HG03280 (cell line): ENCODE results near the gene MRPL33.

ENCODE experiments used
- ATAC-seq: cut with Tn5 transposase; IDR thresholded peaks from one replicate; pipeline ENCODE4 v1.9.1; 2021; ENCODE audit warnings: mild to moderate bottlenecking, moderate library complexity; ENCODE audit not compliant: unreplicated experiment

MRPL33 gene

GRCh38 chr2:27773959-27774358, 2.4 kb downstream of the MRPL33 start:
- no peak for ATAC-seq

GRCh38 chr2:27776097-27776496, 4.6 kb downstream of the MRPL33 start:
- no peak for ATAC-seq

GRCh38 chr2:27776696-27777095, 5.2 kb downstream of the MRPL33 start:
- no peak for ATAC-seq

- no peak for ATAC-seq
These were observed 8.0 kb downstream of the MRPL33 start for GRCh38 chr2:27779417-27780055.

- no peak for ATAC-seq
These were observed 10.0 kb downstream of the MRPL33 start for GRCh38 chr2:27781496-27781895.

GRCh38 chr2:27782701-27783100, 11.2 kb downstream of the MRPL33 start:
- no peak for ATAC-seq

GRCh38 chr2:27790796-27791195, 19.3 kb downstream of the MRPL33 start:
- no peak for ATAC-seq

- no peak for ATAC-seq
These were observed 21.2 kb downstream of the MRPL33 start for GRCh38 chr2:27792759-27793158.

GRCh38 chr2:27795093-27795834, 23.7 kb downstream of the MRPL33 start:
- ATAC-seq, result no peak

- ATAC-seq, result no peak
These were observed 24.4 kb downstream of the MRPL33 start for GRCh38 chr2:27795868-27796277.

GRCh38 chr2:27796791-27797765, 25.6 kb downstream of the MRPL33 start:
- no peak for ATAC-seq

GRCh38 chr2:27797841-27798240, 26.3 kb downstream of the MRPL33 start:
- ATAC-seq, result no peak

- ATAC-seq, result no peak
These were observed 27.0 kb downstream of the MRPL33 start for GRCh38 chr2:27798486-27798885.

- ATAC-seq, result no peak
These were observed 27.6 kb downstream of the MRPL33 start for GRCh38 chr2:27798948-27799645.

- no peak for ATAC-seq
These were observed 28.1 kb downstream of the MRPL33 start for GRCh38 chr2:27799646-27800010.

GRCh38 chr2:27800856-27801255, 29.3 kb downstream of the MRPL33 start:
- ATAC-seq, result no peak

- ATAC-seq, result no peak
These were observed 31.0 kb downstream of the MRPL33 start for GRCh38 chr2:27802547-27802946.

GRCh38 chr2:27803046-27803445, 31.5 kb downstream of the MRPL33 start:
- ATAC-seq, result no peak

- no peak for ATAC-seq
These were observed 32.6 kb downstream of the MRPL33 start for GRCh38 chr2:27804146-27804545.

GRCh38 chr2:27805180-27805579, 33.7 kb downstream of the MRPL33 start:
- ATAC-seq, result no peak
